ENCODE measurements around the gene TUBA1B.

Gene TUBA1B

DNA sequence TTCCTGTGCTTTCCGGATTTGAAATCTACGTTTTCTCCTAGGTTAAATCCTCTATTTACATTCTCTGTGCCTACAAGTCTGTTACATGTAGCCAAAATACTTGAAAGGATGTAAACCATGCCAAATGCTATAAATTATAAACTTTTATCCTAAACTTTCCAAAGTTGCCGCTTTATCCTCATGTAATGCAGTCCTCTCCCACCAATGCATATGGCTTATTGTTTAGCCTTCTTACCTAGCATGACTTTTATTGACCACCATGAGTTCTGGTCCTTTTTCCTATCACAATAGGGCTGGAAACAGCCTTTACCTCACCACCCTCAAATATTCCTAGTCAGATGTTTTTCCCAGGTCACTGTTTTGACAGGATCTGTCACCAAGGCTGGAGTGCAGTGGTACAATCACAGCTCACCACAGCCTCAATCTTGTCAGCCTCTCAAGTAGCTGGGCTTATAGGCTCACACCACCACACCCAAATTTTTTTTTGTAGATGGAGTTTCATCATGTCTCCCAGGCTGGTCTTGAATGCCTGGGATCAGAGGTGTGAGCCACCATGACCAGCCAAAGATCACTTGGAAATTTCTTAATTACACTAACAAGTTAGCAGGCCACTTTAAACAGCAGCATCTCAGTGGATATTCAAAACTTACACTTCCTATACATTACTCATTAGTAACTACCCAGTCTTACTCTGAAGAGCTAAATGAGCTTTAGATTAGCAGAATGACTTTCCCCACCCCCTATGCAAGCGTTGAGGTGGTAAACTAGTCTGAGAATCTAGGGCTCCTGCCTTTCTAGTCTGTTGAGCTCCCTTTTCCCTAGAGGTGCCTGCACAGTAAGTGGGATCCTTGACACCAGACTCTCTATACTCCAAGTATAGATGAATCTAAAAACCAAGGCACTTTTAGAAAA, 4.1 kb downstream of the TUBA1B start:
- DNase-seq, result no peak

GRCh38 chr12:49121047-49121696, 10.0 kb downstream of the TUBA1B start:
- DNase-seq, result no peak

DNA sequence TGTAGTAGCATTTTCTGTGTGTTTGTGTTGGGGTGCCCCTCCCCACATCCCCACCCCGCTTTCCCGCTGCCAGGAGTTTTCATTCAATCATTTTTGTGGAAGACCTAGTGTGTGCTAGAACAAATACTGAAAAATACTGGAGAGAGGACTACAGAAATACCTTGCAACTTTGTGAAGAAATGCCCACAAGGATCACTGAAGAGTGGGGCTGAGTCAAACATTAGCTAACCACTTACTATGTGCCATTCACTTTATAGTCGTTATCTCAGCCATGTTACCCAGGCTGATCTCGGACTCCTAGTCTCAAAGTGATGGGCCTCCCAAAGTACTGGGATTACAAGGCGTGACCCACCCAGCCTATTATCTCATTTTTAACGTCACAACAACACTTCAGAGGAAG, 20.0 kb downstream of the TUBA1B start:
- no peak for DNase-seq

DNA sequence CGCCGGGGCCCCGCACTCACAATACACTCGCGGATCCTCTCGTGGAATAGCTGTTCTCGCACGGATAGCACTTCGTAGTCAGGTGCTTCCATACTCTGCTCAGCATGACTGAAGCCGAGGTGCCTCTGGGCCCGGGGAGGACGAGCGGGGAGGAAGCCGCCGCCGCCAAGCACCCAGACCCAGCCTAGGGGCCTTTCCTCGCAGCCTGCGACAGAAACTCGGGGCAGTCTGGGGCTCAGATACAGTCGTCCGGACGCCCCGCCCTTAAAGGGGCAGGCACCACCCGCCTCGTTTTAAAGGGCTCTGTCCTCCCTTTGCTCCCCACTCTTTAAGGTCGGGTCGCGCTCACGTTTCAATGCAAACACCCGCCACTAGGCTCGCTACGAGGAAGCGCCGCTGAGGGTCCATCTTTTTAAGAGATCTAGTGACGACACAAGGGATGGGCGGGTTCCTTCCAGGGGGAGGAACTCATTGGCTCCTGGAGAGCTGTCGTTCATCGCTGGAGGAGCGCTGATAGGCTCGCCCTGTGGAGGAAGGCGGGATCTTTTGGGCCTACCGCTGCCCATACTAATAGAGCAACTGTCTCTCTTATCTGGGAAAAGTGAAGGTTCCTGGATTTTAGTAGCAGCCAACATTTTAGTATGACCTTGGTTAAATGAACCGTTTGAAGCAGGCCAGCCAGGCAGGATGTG, 20.6 kb downstream of the TUBA1B start, which contains the start of gene LMBR1L:
LMBR1L (minus strand) TSS at position 384 of the 692 bp plus-strand sequence; CDS start at position 92, 292 bp downstream.
- peak; percentile 66 to 90 (median 86) for DNase-seq

- DNase-seq, result no peak
Observed at GRCh38 chr12:49109641-49110463, 21.3 kb downstream of the TUBA1B start.

- DNase-seq, result no peak
Observed at GRCh38 chr12:49108958-49109404, 22.2 kb downstream of the TUBA1B start.

GRCh38 chr12:49105504-49106084, 25.6 kb downstream of the TUBA1B start:
- DNase-seq, result no peak

GRCh38 chr12:49104822-49105221, 26.4 kb downstream of the TUBA1B start:
- DNase-seq, result no peak

DNA sequence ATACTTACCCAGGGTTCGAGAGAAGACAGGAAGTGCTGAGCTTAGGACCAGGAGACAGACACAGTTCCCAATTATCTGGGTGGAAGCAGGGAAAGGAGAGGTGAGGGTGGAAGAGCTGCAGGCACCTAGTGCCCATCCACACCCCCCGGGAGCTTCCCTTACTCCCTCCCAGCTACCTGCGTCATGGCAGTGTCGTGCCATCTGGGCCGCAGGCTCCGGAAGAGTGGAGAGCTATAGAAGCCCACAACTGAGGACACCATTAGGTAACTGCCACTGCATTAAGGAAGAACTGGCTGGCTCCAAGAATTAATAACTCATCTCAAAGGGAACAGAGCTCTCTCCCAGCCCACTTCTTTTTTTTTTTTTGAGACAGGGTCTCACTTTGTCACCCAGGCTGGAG, 30.8 kb downstream of the TUBA1B start:
- no peak for DNase-seq

GRCh38 chr12:49098703-49099102, 32.5 kb downstream of the TUBA1B start:
- no peak for DNase-seq

GRCh38 chr12:49098035-49098451, 33.2 kb downstream of the TUBA1B start:
- peak in 3 of 4 experiments; percentile 32 to 48 (median 44) for DNase-seq

- no peak for DNase-seq
Observed at GRCh38 chr12:49097381-49097780, 33.8 kb downstream of the TUBA1B start.

DNA sequence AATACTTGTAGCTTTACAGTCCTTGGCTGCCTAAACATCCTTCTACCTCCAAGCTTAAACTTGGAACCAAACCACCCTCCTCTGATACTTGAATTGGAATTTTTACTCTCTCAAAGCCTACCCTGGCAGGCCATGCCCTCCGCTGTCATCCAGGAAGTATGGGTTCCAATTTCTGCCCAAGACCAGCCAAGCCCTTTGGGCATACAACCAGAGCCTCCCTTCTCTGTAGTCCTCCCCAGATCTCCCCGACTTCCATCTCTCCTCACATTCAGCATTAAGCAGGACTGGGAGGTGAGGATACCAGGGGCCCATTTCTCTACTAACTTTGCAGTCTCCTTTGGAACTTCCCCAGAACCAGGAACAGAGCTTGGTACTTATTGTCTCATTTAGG, 36.2 kb downstream of the TUBA1B start:
- DNase-seq, result no peak

DNA sequence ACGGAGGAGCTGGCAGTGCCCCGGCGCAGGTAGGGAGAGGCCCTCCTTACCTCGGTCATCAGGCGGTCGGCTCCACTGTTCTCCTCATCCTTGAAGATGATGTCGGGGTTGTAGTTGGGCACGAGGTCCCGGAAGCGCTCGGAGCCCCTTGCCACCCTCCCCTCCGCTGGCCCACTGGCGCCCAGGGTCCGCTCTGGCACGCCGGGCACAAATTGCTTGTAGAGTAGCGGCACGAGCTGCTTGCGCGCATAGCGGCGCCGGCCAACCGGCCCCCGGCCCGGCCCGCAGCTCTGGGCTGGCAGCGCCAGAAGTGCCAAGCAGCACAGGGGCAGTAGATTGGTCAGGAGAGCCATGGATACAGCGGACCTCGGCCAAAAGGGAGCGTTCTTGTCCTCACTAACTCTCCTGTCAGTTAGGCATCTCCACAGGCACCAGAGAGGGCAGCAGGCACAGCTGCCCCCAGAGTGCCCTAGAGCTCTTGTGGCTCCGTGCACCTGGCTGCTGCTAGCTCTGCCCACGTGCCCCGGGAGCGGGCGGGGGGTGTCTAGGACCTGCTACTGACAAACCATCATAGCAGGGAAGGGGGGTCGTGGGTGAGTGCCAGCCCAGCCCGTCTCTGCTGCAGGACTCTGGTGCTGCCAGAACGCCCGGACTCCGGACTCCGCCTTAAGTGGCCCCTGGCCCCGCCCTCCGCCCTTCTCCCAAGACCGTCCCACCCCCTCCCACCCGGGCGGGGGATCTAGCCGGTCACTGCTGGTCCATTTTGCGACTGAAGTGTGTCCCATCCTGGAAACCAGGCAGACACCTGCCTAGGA, 36.8 kb downstream of the TUBA1B start, which contains the start of gene DHH:
DHH (minus strand) TSS at position 642 of the 815 bp plus-strand sequence; CDS start at position 353, 289 bp downstream.
- DNase-seq, result no peak

DNA sequence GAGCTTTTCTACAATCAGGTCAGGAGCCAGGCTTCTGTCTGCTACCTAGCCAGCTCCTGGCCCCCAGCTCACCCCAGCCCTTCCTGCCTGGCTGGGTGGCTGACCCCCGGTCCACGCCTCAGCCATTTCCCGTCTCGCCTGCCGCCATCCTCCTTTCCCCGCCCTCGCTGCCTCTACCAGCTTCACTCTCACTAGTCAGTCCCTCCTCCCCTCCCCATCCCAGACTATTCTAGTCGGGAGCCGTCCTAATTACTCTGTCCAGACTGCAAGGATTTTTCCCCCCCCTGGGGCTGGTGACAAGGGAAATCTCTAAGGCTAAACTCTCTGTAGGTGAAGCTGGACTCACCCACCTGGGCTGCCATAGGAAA, 37.4 kb downstream of the TUBA1B start:
- DNase-seq, result no peak

DNA sequence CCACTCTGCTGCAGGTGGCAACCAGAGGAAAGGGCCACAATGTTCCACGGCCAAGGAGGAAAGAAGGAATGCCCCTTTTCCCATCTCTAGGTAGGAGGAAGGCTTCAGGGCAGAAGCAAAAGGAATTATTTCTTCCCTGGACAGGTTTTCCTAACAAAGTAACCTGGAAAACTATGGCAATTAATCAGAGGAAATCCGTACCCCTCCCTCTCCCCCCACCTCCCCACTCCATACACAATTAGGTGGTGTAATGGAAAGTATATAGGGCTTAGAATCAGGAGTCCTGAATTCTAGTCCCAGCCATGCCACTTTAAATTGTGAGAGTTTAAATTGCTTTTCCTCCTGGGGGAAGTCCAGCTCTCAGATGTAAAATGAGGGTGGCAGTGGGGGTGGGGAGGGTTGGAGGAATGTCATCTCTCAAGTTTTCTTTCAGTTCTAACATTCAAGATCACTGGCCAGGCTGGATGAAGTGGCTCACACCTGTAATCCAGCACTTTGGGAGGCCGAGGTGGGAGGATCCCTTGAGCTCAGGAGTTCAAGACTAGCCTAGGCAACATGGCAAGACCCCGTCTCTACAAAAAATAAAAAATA, 38.3 kb downstream of the TUBA1B start:
- DNase-seq, result no peak

- peak in 3 of 4 experiments; percentile 10 to 45 (median 11) for DNase-seq
Observed at GRCh38 chr12:49092086-49092815, 38.9 kb downstream of the TUBA1B start.

DNA sequence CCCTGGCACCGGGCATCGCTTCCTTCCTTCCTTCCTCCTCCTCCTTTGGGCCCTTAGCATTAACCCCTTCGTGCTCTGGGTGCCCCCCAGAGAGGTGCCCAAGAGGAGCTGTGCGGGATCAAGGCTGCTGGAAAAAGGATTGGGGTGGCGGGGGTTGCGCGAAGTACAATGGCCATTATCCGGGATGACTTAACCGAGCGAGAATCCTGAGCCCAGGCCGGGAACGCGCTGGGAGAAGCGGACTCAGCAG, 39.4 kb downstream of the TUBA1B start:
- no peak for DNase-seq

GRCh38 chr12:49091056-49091835, 39.9 kb downstream of the TUBA1B start:
- no peak for DNase-seq

Measured in activated naive CD4-positive, alpha-beta T cell (primary cell).